ENCODE data around the gene SH3GL1.
A peak's percentile ranks its signal among the peaks of the same experiment; 100 is the strongest.
"Not testable (repeated sequence)": the region's sequence is repeated elsewhere in the genome, so short reads cannot be mapped to it uniquely, and the experiment has no call there.

Gene SH3GL1

DNA sequence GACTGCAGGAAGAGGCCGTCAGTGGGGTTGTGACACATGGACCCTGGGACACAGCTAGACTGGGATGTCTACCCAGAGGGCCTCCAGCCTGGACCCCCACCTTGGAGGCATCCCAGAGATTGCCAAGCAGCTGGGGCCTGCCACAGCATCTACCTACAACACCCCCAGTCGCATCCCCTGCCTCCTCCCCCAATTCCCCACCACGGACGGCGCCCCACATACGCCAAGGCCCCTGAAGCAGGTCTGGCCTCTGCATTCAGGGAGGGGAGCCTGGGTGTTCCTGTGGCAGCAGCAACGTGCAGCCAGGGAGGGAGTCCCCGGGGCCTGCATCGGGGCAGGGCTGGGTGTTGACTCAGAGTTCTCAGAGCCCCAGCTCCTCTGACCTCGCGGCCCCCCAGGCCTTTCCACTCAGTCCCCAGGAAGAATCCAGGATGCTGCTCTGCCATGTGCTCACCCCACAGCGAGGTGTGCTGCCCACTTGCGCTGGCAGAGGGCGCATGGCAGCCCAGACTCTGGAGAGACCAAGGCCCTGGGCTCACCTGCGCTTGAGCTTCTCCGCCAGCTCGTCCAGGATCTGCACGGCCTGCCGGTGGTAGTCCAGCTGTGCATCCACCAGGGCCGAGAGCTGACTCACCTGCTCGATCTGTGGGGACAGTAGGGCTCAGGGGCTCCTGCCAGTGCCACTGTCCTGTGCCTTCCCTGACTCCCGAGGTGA lies 37.4 kb downstream of the SH3GL1 start:
- no peak for DNase-seq (ENCODE audit: low spot score)

- DNase-seq (ENCODE audit: low spot score), result no peak
These were observed 38.1 kb downstream of the SH3GL1 start for GRCh38 chr19:4362101-4362828.

DNA sequence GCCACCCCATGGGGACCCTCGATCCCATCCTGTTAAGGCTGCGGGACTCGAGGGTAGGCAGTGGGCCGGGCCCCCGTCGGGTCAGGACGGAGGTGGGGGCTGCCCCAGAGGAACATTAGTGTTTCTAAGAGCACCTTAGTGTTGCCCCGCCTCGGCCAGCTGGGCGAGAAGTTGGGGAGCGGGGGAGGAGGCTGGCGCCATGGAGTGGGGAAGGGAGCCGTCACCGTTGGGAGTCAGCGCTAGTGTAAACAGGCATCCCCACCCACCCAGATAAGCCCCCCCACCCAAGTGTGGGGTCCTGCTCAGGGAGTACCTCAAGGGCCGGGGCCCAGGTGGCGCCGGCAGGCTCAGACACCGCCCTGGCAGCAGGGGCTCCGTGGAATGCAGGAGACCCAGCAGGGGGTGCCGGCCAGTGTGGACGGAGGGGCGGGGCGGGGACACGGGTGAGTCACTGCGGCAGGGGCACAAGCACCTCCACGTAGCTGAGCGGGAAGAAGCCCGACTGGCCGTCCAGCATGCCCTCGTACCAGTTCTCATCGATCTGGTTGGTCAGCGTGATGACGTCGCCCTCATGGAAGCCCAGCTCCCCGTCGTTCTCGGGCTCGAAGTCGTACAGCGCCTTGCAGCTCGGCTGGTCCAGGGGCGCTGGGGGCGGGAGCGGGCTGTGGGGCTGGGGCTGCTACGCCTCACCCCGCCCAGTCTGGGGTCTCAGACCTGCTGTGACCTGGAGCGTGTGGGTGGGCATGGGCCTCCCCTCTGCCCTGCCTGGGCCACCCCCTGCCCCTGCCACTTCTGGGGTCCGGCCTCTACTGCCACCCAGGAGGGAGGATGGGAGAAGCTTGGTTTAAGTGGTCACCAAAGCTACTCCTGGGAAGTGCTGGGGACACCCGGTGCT lies 38.9 kb downstream of the SH3GL1 start:
- no peak for DNase-seq (ENCODE audit: low spot score)

GRCh38 chr19:4360641-4361151 lies 39.7 kb downstream of the SH3GL1 start:
- no peak for DNase-seq (ENCODE audit: low spot score)

GRCh38 chr19:4360081-4360569 lies 40.2 kb downstream of the SH3GL1 start:
- DNase-seq (ENCODE audit: low spot score), result no peak

DNA sequence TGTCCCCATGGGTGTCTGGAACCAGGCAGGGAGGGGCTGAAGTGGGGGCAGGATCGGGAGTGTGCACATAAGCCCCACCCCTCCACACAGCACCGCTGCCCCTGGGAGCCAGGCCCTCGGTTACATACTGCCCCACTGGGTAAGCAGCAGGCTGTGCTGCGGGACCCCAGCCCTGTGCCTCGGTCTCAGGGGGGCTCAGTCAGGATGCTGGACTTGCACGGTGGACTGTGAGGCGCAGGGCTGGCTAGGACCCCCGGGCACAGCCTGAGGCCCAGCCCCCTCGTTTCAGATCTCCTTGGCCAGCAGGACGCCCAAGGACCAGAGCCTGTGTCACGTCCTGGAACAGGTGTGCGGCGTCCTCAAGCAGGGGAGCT lies 40.7 kb downstream of the SH3GL1 start:
- no peak for DNase-seq (ENCODE audit: low spot score)

DNA sequence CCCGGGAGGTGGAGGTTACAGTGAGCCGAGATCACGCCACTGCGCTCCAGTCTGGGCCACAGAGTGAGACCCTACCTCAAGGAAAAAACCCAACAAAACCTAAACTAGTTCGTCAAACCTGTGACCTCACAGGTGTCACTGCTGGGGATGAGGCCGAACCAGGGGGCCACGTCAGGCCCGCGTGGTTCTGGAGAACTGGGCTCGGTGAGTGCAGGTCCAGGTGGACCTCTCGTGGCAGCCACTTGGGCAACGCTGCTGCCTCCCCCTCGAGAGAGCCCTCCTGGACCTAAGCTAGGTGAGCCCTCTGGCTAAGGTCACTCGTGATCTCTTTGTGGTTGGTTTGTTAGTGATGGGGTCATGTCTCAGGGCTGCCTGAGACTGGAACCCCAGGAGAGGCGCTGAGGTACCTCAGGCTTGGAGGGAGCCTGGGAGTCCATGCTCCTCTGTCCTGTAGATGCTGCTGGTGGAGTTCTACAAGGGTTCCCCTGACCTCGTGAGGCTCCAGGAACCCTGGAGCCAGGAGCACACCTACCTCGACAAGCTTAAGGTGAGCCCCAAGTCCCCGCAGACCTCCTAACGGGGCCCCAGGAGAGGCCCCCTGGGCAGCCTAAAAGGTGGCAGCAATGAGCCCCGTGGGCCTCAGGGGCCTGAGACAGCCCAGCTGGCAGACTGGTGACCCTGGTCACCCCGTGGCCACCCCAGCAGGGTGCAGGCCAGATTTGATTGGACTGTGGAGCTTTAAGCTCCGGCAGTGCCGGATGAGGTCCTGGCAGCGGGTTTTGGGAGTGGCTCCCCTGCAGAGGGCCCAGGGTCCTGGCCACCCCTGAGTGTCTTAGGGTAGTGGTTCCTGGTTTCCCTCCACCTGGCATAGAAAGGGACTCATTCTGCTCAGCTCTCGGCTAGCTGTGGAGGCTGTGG lies 41.4 kb downstream of the SH3GL1 start:
- no peak for DNase-seq (ENCODE audit: low spot score)

DNA sequence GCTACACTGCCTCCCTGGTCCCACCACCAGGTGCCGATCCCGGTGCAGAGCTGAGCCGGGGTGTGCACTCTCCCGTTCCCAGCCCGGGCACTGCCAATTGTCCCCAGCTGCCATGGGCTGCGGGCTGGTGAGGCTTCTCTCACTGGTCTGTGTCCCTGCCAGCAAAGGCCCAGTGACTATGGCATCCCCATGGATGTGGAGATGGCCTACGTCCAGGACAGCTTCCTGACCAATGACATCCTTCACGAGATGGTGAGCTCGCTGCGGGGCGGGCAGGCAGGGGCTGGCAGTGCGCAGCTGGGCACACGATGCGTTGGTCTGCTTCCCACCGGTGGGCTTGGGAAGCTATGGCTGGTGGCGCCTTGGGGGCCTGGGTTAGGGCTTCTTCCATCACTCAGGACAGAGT lies 42.4 kb downstream of the SH3GL1 start:
- DNase-seq (ENCODE audit: low spot score), result no peak

DNA sequence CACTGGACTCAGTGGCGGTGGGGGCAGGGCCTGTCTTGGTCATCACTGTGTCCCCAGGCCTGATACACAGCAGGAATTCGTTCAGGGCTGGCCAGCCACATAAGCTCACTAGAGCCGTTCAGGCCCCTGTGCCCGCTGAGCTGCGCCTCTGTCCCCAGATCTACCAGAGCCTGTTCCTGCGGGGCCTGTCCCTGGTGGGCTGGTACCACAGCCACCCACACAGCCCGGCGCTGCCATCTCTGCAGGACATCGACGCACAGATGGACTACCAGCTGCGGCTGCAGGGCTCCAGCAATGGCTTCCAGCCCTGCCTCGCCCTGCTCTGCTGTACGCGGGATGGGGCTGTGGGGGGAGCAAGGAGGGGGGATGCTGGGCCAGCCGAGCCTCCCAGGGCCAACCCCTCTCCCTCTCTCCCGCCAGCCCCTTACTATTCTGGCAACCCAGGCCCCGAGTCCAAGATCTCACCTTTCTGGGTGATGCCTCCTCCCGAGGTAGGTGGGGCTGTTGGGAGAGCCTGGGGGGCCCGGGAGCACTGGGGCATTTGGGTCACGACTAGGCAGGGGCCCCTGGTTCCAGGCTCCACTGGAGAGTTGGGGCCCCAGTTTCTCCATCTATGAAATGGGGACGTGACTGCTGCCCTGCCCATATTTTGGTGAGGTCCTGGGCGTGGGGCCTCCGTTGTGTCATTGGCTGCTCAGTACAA lies 43.1 kb downstream of the SH3GL1 start:
- no peak for DNase-seq (ENCODE audit: low spot score)

- DNase-seq (ENCODE audit: low spot score), result no peak
These were observed 45.5 kb downstream of the SH3GL1 start for GRCh38 chr19:4354897-4355296.

DNA sequence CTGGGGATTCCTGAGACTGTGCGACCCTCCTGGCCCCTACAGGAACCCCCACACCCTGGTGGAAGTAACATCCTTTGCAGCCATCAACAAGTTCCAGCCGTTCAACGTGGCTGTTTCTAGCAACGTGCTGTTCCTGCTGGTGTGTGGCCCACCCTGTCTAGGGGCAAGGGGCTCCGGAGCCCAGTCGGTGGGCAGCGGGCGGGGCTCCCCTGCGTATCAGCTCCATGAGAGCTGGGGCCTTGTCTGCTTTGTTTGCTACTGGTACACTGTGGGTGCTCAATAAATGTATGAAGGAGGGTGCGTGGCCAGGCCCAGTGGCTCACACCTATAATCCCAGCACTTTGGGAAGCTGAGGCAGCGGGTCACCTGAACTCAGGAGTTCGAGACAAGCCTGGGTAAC lies 46.1 kb downstream of the SH3GL1 start:
- DNase-seq (ENCODE audit: low spot score), result no peak

DNA sequence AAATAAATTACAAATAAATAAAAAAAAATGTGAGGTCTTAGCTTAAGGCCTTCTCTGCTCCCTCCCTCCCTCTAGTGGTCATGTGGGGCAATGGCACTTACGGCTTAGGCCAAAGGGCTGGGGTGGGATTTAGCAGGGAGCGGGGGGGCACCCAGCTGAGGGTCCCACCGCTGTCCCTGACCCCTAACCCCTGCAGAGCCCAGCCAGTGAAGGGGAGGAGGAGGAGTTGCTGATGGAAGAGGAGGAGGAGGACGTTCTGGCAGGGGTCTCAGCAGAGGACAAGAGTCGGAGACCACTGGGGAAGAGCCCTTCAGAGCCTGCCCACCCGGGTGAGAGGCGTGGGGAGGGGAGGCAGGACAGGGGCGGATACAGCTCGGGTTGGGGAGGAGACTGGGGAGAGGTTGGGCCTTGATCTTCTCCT lies 47.6 kb downstream of the SH3GL1 start:
- DNase-seq (ENCODE audit: low spot score), result peak; percentile 72

GRCh38 chr19:4350726-4351125 lies 49.6 kb downstream of the SH3GL1 start:
- no peak for DNase-seq (ENCODE audit: low spot score)

DNA sequence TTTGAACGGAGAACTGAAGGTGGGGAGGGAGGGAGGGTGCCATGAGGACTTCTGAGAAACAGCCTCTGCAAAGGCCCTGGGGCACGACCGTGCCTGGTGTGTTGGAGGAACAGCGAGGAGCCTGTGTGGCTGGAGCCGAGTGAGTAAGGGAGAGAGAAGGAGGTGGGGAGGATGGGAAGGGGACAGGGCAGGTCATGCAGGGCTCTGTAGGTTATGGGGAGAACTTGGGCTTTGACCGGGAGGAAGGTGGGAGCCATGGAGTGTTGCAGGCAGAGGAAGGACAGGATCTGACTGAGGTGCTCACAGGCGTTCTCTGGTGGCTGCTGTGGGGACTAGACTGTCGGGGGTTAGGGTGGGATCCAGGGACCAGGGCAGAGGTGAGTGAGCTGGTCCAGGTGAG lies 50.2 kb downstream of the SH3GL1 start:
- DNase-seq (ENCODE audit: low spot score), result no peak

GRCh38 chr19:4349225-4349624 lies 51.1 kb downstream of the SH3GL1 start:
- DNase-seq (ENCODE audit: low spot score), result not testable (repeated sequence)

GRCh38 chr19:4347521-4347920 lies 52.8 kb downstream of the SH3GL1 start:
- no peak for DNase-seq (ENCODE audit: low spot score)

DNA sequence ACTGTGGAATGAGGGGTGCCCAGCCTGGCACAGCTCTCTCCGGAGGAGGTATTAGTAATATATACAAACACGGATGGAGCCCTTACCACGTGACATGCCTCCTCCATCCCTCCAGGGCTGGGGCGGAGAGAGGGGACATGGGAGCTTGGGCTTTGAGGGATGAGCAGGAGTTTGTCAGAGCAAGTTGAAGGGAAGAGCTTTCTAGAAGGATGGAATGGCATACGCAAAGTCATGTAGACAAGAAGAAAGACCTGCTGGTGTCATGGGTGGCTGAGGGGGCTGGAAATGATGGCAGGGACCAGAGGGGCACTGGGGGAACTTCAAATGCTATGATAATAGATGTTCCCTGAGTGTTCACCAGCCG lies 54.3 kb downstream of the SH3GL1 start:
- no peak for DNase-seq (ENCODE audit: low spot score)

DNA sequence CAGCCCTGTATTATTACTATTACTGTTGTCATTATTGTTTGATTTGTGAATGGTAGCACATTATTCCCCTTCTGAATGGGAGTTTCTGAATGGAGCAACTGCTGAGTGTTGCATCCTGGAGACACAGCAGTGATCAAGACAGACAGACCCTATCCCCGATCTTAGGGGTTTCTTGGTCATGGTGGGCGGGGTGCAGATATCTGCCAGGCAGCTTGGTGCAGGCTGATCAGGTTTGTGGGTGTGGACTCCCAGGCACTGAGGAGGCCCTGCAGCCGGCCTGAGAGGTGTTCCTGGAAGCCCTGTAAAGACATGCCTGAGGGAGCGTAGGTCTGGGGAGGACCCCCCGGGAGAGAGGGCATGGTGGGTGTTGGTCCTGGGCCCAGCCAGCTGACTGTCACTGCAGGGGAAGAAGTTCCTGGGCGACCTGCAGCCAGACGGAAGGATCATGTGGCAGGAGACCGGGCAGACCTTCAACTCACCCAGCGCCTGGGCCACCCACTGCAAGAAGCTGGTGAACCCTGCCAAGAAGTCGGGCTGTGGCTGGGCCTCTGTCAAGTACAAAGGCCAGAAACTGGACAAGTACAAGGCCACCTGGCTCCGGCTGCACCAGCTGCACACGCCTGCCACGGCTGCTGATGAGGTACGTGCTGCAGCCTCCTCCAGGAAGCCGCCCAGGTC lies 54.9 kb downstream of the SH3GL1 start:
- DNase-seq (ENCODE audit: low spot score), result no peak

GRCh38 chr19:4343370-4344307 lies 56.7 kb downstream of the SH3GL1 start, which contains the start of gene MPND:
Gene MPND, plus strand, starts transcription at chr19:4343562. Its CDS starts 32 bp downstream, at chr19:4343594.
- DNase-seq (ENCODE audit: low spot score), result peak; percentile 84

Data from hematopoietic multipotent progenitor cell treated with erythropoietin and hydrocortisone succinate and interleukin-3 and kit ligand, for 17 days (in vitro differentiated cells).